ENCODE results near the gene NAXD. TPM values are rescaled to one million over a fixed set of nuclear protein-coding genes. Genes with fewer than 3 reads are reported as not detected.

NAXD gene
- total and polyA plus RNA-seq, 2 of the 4 experiments (the other 2 are of a cell fraction) = 10.2 to 27.2 TPM

- no peak for TF ChIP-seq ELK1 (IDR thresholded peaks at IDR 0.05; ENCODE audit: borderline replicate concordance, low read depth, low read length)
Measured at GRCh38 chr13:110638814-110639806, 23.8 kb downstream of the NAXD start (continued).

GRCh38 chr13:110639935-110640334 lies 24.6 kb downstream of the NAXD start:
- no peak overlapping the region for H3K9ac ChIP-seq (ENCODE audit: low read depth, low read length)
- H2BK120ac ChIP-seq (ENCODE audit: low read depth, low read length) = no peak overlapping the region
- no peak overlapping the region for H3K27ac ChIP-seq (ENCODE audit: insufficient read depth, low read length)
- no peaks in the 10 kb centered on the region for H3K27me3 ChIP-seq (ENCODE audit: control insufficient read depth, insufficient read depth, low read length)
- H3K9me3 ChIP-seq (ENCODE audit: control insufficient read depth, insufficient read depth, low read length) = no peaks in the 10 kb centered on the region
- H3K56ac ChIP-seq (ENCODE audit: extremely low read depth, insufficient read depth, low read length) = no peak overlapping the region
- H3K4ac ChIP-seq (ENCODE audit: low read depth, low read length) = no peak overlapping the region
- no peak overlapping the region for H2AK9ac ChIP-seq (replicated peaks; ENCODE audit: low read depth, low read length, poor library complexity)
- no peak overlapping the region for H3K4me3 ChIP-seq (ENCODE audit: insufficient read depth, low read depth, low read length)
- DNase-seq = no peak
- no peak overlapping the region for H3K4me2 ChIP-seq (ENCODE audit: low read depth, low read length)
- peaks cover 8 to 43% of the 10 kb centered on the region in 2 experiments for H3K79me1 ChIP-seq (ENCODE audit: low read depth in 1 of 2, low read length in 2 of 2)
- dilution Hi-C loops (cut with HindIII; ENCODE audit: low sequenced_read_pairs, unreplicated experiment) = no loop called here
- no peak overlapping the region for H2BK5ac ChIP-seq (ENCODE audit: low read depth, low read length, poor library complexity, severe bottlenecking)
- ChIA-PET CTCF (interaction anchor here (0.6 kb wide), 1 partner anchor 1410 kb away, joined by 4 read pairs; no protein-coding TSS in a partner anchor), POLR2A (ENCODE audit: unreplicated experiment) (no interaction called here)
- BruUV-seq (replicated peaks) = no TSS peak
- no peak for ATAC-seq (ENCODE audit: low read depth)
- no peak overlapping the region for H2AFZ ChIP-seq (replicated peaks; ENCODE audit: low read length, poor library complexity)
- H4K91ac ChIP-seq (ENCODE audit: insufficient read depth, low read depth, low read length) = no peak overlapping the region
- no peak overlapping the region for H2AK5ac ChIP-seq (ENCODE audit: low read depth, low read length)
- WGBS, 2 experiments (ENCODE audit: extremely low coverage in 2 of 2, insufficient read length in 1 of 2) = no CpG with 5 or more reads among the region's 5 CpGs
- H3K23ac ChIP-seq (ENCODE audit: low read depth, low read length) = no peak overlapping the region
- no peak overlapping the region for H2BK20ac ChIP-seq (ENCODE audit: low read depth, low read length)
- peaks cover 5% of the 10 kb centered on the region; the same call in 1 of the 2 replicates for H3K4me1 ChIP-seq (ENCODE audit: control insufficient read depth, insufficient read depth, low read length)
- H4K5ac ChIP-seq (ENCODE audit: low read depth, low read length) = no peak overlapping the region
- no peak overlapping the region for H4K8ac ChIP-seq (ENCODE audit: low read depth in 2 of 2, low read length in 2 of 2)
- intact Hi-C loops (cut with micrococcal nuclease) = no loop called here
- H4K20me1 ChIP-seq (ENCODE audit: insufficient read depth, low read length) = peaks cover 36% of the 10 kb centered on the region
- no peak overlapping the region for H3K14ac ChIP-seq (replicated peaks; ENCODE audit: low read depth, low read length)
- peaks cover 83% of the 10 kb centered on the region for H3K36me3 ChIP-seq (ENCODE audit: control insufficient read depth, insufficient read depth, low read length)
- peaks cover 13% of the 10 kb centered on the region for H3K9me1 ChIP-seq (ENCODE audit: insufficient read depth, low read length)
- no peak overlapping the region for H3K18ac ChIP-seq (ENCODE audit: low read depth, low read length)
- in situ Hi-C loops (cut with MboI; ENCODE audit: low sequenced_read_pairs) = no loop called here
- no peak overlapping the region for H2BK15ac ChIP-seq (ENCODE audit: low read depth, low read length)
- TF ChIP-seq RAD21 (IDR thresholded peaks at IDR 0.05; ENCODE audit: low read length) (no peak), FOS (IDR thresholded peaks at IDR 0.05; ENCODE audit: low read depth, low read length) (no peak), ELK1 (IDR thresholded peaks at IDR 0.05; ENCODE audit: borderline replicate concordance, low read depth, low read length) (no peak), BHLHE40 (IDR thresholded peaks at IDR 0.05; ENCODE audit: low read depth, low read length) (no peak), MAZ (IDR thresholded peaks at IDR 0.05; ENCODE audit: borderline replicate concordance, low read depth, low read length) (no peak), CHD1 (IDR thresholded peaks at IDR 0.05; ENCODE audit: low read depth, low read length) (no peak), NFE2L2 (IDR thresholded peaks at IDR 0.05; ENCODE audit: low read depth, low read length) (no peak), POLR2A (IDR thresholded peaks at IDR 0.05; ENCODE audit: low read depth, low read length) (no peak), CTCF (conservative IDR thresholded peaks at IDR 0.05; ENCODE audit: low read depth, low read length) (no peak), RCOR1 (IDR thresholded peaks at IDR 0.05; ENCODE audit: insufficient replicate concordance, low read length) (no peak), RFX5 (IDR thresholded peaks at IDR 0.05; ENCODE audit: low read depth, low read length) (no peak), MAFK (IDR thresholded peaks at IDR 0.05; ENCODE audit: low read depth, low read length) (no peak)
